Measurements from ENCODE around the gene SELENON.

Gene SELENON

DNA sequence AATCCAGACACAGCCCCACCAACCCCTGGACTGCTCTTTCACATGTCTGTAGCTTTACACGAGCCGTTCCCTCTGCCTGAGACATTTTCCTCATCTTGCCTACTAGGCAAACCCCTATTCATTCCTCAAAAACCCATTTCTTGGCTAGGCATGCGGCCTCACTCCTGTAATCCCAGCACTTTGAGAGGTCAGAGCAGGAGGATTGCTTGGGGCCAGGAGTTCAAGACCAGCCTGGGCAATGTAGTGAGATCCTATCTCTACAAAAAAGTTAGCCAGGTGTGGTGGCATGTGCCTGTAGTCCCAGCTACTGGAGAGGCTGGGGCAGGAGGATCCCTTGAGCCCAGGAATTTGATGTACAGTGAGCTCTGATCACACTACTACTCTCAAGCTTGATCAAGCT is 64.4 kb downstream of the SELENON start:
- no peak for DNase-seq (ENCODE audit: low spot score)

DNA sequence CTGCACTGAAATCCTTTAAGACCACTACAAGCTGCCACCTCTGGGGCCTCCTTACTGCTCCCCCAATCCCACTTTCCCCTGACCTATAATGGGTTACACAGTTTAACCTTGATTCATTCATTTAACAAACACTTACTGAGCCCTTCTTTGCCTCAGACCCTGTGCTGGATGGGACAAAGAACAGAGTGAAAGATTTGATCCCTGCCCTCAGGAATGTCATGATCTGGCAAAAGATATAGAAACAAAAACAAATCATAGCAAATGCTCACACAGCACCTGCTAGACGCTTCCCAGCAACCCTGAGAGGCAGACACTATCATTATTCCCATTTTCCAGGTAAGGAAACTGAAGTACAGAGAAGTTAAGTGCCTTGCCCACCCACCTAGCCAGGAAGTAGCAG is 66.3 kb downstream of the SELENON start:
- DNase-seq (ENCODE audit: low spot score) = no peak

DNA sequence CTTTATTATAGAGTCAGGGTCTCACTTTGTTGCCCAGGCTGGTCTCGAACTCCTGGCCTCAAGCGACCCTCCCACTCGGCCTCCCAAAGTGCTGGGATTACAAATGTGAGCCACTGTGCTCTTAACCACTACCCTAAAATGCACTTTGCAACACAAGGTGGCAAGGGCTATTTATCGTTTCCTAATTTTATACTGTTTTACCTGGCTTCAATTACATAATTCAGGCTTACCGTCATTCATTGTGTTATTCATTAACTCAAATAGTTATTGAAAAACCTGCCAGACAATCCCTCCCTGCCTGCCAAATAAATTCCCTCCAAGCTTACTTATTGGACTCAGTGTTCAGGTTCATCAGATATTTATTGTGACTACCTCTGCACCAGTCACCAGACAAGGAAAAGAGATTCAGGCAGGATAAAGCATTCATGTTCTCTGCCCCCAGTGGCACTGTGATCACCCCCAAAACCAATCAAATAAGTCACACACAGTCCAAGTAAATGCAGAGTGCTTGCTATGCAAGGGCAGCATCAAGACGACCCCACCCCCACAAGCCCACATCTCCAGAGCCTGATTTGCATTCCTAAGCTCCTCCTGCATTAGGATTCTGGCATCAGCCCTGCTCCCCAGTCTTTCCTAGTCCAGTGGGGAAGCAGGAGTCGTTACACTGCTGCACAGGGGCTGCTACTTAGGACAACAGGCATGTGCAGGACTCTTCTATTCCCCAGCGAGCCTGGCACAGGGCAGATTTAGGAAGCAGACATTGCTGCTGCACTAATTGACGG is 67.4 kb downstream of the SELENON start:
- no peak for DNase-seq (ENCODE audit: low spot score)
